Ovary (tissue), 3 donors: ENCODE data around the gene ZBTB45.

Experiments
- CTCF ChIP-seq, 3 donors: fragments of 450-650 bp in 2 of 3; fragments of 200-600 bp in 1 of 3; IDR thresholded peaks; one replicate each; pipeline versions ENCODE4 v1.5.1 to v1.8.0; 2016 to 2022; ENCODE audit warnings: antibody characterized with exemption in 3 of 3, mild to moderate bottlenecking in 1 of 3
- EP300 ChIP-seq: sonication (generic); formaldehyde crosslinking; IDR thresholded peaks from one replicate; pipeline ENCODE4 v1.6.1; 2017; ENCODE audit warnings: antibody characterized with exemption
- POLR2A ChIP-seq: fragments of 450-650 bp; IDR thresholded peaks from one replicate; pipeline ENCODE4 v1.6.1; 2017; ENCODE audit warnings: antibody characterized with exemption, mild to moderate bottlenecking, moderate library complexity
- donor health status: DM: no; HTN: no; CAD: no.

GRCh38 chr19:58474291-58474996 lies 45.2 kb downstream of the ZBTB45 start:
- TF ChIP-seq CTCF (IDR thresholded peaks at IDR 0.05) (no peak), EP300 (no peak), POLR2A (no peak)
